Measurements from ENCODE around the gene CWF19L2. TPM values are rescaled to one million over a fixed set of nuclear protein-coding genes. Genes with fewer than 3 reads are reported as not detected.

The CWF19L2 gene
- total and polyA plus RNA-seq, 2 donors (not counting 1 experiment from before 2014, with no cell fraction given), result 5.1 to 10.7 TPM

DNA sequence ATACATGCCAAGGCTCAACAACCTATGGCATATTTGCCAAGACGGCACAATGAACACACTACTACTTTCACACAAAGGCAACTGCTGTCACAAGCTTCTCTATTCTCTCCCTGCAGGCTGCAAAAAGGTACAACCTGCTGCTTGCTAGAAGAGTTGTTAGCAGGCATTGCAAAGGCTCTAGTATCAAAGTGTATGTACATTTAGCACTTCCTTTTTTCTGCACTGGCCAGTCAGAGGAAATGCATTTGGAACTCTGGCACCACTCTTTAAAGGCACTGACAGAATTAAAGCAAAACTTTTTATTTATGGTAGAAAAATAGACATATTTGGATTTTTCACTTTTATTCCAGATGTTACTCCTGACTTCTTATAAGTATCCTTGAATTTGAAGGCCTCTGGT, 125.9 kb downstream of the CWF19L2 start:
- Histone ChIP-seq H3K4me3 (replicated peaks in 1 of 4; ENCODE audit: control extremely low read depth in 1 of 4, insufficient read depth in 1 of 4, low read depth in 3 of 4, low read length in 4 of 4) (no peak overlapping the region), H3K79me2 (ENCODE audit: control insufficient read depth, insufficient read depth, low read length) (no peaks in the 10 kb centered on the region), H4K20me1 (ENCODE audit: control insufficient read depth, extremely low read depth, insufficient read depth, low read length) (no peaks in the 10 kb centered on the region), H2AFZ (ENCODE audit: low read length) (no peak overlapping the region), H3K4me1 (ENCODE audit: control insufficient read depth, extremely low read depth, insufficient read depth, low read length) (no peaks in the 10 kb centered on the region), H3K27me3 (ENCODE audit: control insufficient read depth, insufficient read depth, low read length) (no peaks in the 10 kb centered on the region), H3K9me3 (ENCODE audit: control insufficient read depth, insufficient read depth, low read depth, low read length) (no peaks in the 10 kb centered on the region), H3K4me2 (ENCODE audit: extremely low read depth, insufficient read depth, low read length) (no peak overlapping the region), H3K9ac (ENCODE audit: insufficient read depth, low read length) (no peak overlapping the region), H3K27ac (ENCODE audit: insufficient read depth, low read length) (no peak overlapping the region), H3K36me3 (ENCODE audit: control insufficient read depth, insufficient read depth, low read length) (no peaks in the 10 kb centered on the region)
- TF ChIP-seq EZH2 (IDR thresholded peaks at IDR 0.05; ENCODE audit: low read length, missing control alignments), result no peak
- TF ChIP-seq, protein P1, sequence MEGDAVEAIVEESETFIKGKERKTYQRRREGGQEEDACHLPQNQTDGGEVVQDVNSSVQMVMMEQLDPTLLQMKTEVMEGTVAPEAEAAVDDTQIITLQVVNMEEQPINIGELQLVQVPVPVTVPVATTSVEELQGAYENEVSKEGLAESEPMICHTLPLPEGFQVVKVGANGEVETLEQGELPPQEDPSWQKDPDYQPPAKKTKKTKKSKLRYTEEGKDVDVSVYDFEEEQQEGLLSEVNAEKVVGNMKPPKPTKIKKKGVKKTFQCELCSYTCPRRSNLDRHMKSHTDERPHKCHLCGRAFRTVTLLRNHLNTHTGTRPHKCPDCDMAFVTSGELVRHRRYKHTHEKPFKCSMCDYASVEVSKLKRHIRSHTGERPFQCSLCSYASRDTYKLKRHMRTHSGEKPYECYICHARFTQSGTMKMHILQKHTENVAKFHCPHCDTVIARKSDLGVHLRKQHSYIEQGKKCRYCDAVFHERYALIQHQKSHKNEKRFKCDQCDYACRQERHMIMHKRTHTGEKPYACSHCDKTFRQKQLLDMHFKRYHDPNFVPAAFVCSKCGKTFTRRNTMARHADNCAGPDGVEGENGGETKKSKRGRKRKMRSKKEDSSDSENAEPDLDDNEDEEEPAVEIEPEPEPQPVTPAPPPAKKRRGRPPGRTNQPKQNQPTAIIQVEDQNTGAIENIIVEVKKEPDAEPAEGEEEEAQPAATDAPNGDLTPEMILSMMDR (conservative IDR thresholded peaks at IDR 0.05 in 1 of 2, IDR thresholded peaks at IDR 0.05 in 1 of 2; ENCODE audit: low read depth in 1 of 2, low read length in 2 of 2), result no peak
- DNase-seq (ENCODE audit: low read depth in 2 of 2), result no peak

DNA sequence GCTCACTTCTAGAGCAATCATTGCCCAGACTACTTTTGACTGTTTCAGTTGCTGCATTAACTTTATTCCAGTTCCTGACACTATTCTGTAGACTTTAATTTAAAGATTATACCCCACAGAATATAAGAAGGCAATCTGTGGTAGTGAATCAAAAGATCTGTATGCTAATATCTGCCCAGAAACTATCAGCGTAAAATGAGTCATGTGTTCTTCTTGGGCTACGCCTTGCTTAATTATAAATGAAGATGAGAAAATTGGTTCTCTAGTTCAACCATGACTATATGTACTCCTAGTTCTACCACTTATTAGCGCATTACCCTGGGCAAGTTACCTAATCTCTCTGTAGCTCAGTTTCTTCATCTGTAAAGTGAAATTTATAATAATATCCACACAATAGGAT, 128.5 kb downstream of the CWF19L2 start:
- TF ChIP-seq, protein P1 (conservative IDR thresholded peaks at IDR 0.05 in 1 of 2, IDR thresholded peaks at IDR 0.05 in 1 of 2; ENCODE audit: low read depth in 1 of 2, low read length in 2 of 2), result no peak
- TF ChIP-seq EZH2 (IDR thresholded peaks at IDR 0.05; ENCODE audit: low read length, missing control alignments), result no peak
- Histone ChIP-seq H3K27me3 (ENCODE audit: control insufficient read depth, insufficient read depth, low read length) (no peaks in the 10 kb centered on the region), H3K9me3 (ENCODE audit: control insufficient read depth, insufficient read depth, low read depth, low read length) (no peaks in the 10 kb centered on the region), H2AFZ (ENCODE audit: low read length) (no peak overlapping the region), H4K20me1 (ENCODE audit: control insufficient read depth, extremely low read depth, insufficient read depth, low read length) (no peaks in the 10 kb centered on the region), H3K36me3 (ENCODE audit: control insufficient read depth, insufficient read depth, low read length) (no peaks in the 10 kb centered on the region), H3K79me2 (ENCODE audit: control insufficient read depth, insufficient read depth, low read length) (no peaks in the 10 kb centered on the region), H3K4me2 (ENCODE audit: extremely low read depth, insufficient read depth, low read length) (no peak overlapping the region), H3K4me1 (ENCODE audit: control insufficient read depth, extremely low read depth, insufficient read depth, low read length) (no peaks in the 10 kb centered on the region), H3K4me3 (replicated peaks in 1 of 4; ENCODE audit: control extremely low read depth in 1 of 4, insufficient read depth in 1 of 4, low read depth in 3 of 4, low read length in 4 of 4) (no peak overlapping the region), H3K27ac (ENCODE audit: insufficient read depth, low read length) (no peak overlapping the region), H3K9ac (ENCODE audit: insufficient read depth, low read length) (no peak overlapping the region)
- DNase-seq (ENCODE audit: low read depth in 2 of 2), result no peak

DNA sequence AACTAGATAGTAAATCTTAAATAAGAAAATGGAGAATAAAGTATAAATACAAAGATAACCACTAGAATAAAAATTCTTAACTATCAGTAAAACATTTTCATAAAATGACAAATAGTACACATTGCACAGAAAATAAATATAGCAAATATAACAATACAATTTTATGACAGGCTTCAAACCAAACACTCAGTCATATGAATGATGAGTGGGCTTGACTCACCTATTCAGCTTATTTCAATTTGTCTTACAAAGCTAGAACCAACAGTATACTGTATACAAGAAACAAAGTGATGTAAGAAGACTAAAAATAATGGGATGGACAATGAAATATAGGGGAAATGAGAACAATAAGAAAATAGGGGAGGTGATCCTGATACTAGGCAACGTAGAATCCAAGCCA, 141.2 kb downstream of the CWF19L2 start:
- Histone ChIP-seq H4K20me1 (ENCODE audit: control insufficient read depth, extremely low read depth, insufficient read depth, low read length) (no peaks in the 10 kb centered on the region), H3K27me3 (ENCODE audit: control insufficient read depth, insufficient read depth, low read length) (no peaks in the 10 kb centered on the region), H3K4me1 (ENCODE audit: control insufficient read depth, extremely low read depth, insufficient read depth, low read length) (no peaks in the 10 kb centered on the region), H3K9me3 (ENCODE audit: control insufficient read depth, insufficient read depth, low read depth, low read length) (no peaks in the 10 kb centered on the region), H3K36me3 (ENCODE audit: control insufficient read depth, insufficient read depth, low read length) (no peaks in the 10 kb centered on the region), H2AFZ (ENCODE audit: low read length) (no peak overlapping the region), H3K4me3 (replicated peaks in 1 of 4; ENCODE audit: control extremely low read depth in 1 of 4, insufficient read depth in 1 of 4, low read depth in 3 of 4, low read length in 4 of 4) (no peak overlapping the region), H3K9ac (ENCODE audit: insufficient read depth, low read length) (no peak overlapping the region), H3K27ac (ENCODE audit: insufficient read depth, low read length) (no peak overlapping the region), H3K79me2 (ENCODE audit: control insufficient read depth, insufficient read depth, low read length) (no peaks in the 10 kb centered on the region), H3K4me2 (ENCODE audit: extremely low read depth, insufficient read depth, low read length) (no peak overlapping the region)
- TF ChIP-seq, protein P1 (conservative IDR thresholded peaks at IDR 0.05 in 1 of 2, IDR thresholded peaks at IDR 0.05 in 1 of 2; ENCODE audit: low read depth in 1 of 2, low read length in 2 of 2), result no peak
- no peak for TF ChIP-seq EZH2 (IDR thresholded peaks at IDR 0.05; ENCODE audit: low read length, missing control alignments)
- DNase-seq (ENCODE audit: low read depth in 2 of 2), result no peak
